GM12872 (cell line): ENCODE data around the gene EXOC6B.

Source experiments
- CTCF ChIP-seq: IDR thresholded peaks from 3 replicates; pipeline ENCODE4 v1.5.1; 2011; ENCODE audit warnings: low read depth, mild to moderate bottlenecking, low read length, moderate library complexity; ENCODE audit not compliant: insufficient read depth

The EXOC6B gene

GRCh38 chr2:72803626-72804320 lies 22.1 kb downstream of the EXOC6B start:
- TF ChIP-seq CTCF = no peak

GRCh38 chr2:72803151-72803550 lies 22.7 kb downstream of the EXOC6B start:
- TF ChIP-seq CTCF = no peak

GRCh38 chr2:72800492-72800891 lies 25.3 kb downstream of the EXOC6B start:
- no peak for TF ChIP-seq CTCF

GRCh38 chr2:72797740-72798139 lies 28.1 kb downstream of the EXOC6B start:
- no peak for TF ChIP-seq CTCF

GRCh38 chr2:72796766-72797165 lies 29.1 kb downstream of the EXOC6B start:
- no peak for TF ChIP-seq CTCF

- no peak for TF ChIP-seq CTCF
Observed at GRCh38 chr2:72794572-72794971, 31.3 kb downstream of the EXOC6B start.

GRCh38 chr2:72793798-72794440 lies 31.9 kb downstream of the EXOC6B start:
- TF ChIP-seq CTCF = no peak
